HPDE6-E6E7 (cell line): ENCODE results near the gene PIAS1.
A peak's percentile ranks its signal among the peaks of the same experiment; 100 is the strongest.
"Not testable (repeated sequence)": the region's sequence is repeated elsewhere in the genome, so short reads cannot be mapped to it uniquely, and the experiment has no call there.

ENCODE experiments used
- DNase-seq: peaks from one replicate; pipeline ENCODE4 v3.0.0; 2011; ENCODE audit warnings: missing footprints; ENCODE audit errors: extremely low spot score

Gene PIAS1

DNA sequence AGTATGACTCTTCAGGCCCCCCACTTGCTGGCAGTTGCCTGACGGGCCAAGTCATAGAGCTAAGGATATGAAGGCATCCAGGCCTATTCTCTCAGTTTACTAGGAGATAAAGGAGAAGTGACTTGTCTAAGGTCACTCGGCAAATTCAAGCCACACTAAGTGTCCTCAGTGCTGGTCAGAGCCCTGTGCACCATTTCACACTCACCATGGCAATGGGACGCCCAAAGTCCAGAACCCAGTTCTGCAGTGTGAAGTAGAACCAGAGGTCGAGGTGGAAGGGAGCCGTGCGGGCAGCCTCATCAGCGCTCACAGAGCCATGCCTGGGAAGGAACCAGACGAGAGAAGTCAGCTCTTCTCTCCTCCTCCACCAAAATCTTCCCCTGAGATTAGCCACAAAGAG lies 164.2 kb downstream of the PIAS1 start:
- no peak for DNase-seq

DNA sequence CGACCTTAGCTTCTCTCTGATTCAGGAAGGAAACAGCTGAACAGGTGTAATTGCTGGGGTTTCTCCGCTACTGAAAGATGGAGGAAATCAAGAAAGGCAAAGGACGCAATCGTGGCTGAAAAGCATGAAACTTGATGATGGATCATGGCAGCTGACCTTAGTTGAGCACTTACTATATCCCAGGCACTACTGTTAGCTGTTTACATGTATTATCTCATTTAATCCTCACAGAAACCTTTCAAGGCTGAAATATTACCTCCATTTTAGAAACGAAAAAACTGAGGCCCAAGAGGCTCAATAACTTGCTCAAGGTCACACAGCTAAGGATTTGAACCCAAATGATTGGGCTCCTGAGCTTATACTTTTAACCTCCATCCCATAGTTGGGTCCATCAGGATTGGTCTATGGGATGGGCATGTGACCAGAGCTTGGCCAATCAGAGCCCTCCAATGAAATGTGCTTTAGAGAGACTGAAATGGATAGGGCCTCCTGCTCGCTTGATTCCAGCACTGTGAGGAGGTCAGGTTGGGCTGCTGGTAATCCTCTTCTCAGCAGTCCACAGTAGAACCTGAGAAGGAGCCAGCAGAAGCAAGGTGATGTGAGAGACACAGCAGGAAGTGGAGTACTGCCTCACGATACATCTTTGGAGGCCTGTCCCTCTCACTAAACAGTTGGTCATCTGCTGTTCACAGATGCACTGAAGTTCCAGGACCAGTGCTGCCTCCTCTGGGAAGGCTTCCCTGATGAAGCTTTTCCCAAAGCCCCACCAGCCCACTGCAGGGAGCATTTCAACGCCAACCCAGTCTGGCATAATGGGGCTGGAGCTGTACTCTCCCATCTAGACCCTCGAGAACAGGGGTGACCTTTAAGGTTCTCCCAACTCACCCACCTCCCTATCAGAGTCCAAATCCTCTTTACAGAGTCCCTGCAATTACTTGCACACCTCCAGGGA lies 165.0 kb downstream of the PIAS1 start:
- no peak for DNase-seq

DNA sequence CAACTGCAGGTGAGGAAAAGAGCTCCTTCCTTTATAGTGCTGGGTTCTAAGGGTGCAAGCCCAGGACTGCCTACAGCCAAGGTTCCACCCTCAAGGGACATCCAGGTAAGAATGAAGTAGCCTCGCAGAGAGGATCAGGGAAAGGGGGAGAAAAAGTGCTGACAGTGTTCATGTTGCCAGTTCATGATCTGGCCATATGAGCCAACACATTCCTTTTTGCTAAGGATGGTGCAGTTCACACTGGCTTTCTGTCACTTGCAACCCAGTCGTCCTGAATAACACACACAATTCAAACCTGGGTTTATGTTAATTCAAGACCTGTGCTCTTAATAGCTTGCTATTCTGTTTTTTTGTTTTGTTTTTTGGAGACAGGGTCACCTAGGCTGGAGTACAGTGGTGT lies 166.4 kb downstream of the PIAS1 start:
- DNase-seq = no peak

DNA sequence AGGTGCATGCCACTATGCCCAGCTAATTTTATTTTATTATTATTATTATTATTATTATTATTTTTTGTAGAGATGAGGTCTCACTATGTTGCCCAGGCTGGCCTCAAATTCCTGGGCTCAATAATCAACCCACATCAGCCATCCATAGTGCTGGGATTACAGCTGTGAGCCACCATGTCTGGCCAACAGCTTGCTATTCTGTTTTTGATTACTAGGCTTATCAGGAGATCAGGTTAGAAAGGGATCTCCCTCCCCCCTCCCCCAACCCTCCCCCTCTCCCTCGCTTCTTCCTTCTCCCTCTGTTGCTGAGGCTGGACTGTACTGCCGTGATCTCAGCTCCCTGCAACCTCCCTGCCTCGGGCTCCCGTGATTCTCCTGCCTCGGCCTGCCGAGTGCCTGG lies 166.9 kb downstream of the PIAS1 start:
- no peak for DNase-seq

DNA sequence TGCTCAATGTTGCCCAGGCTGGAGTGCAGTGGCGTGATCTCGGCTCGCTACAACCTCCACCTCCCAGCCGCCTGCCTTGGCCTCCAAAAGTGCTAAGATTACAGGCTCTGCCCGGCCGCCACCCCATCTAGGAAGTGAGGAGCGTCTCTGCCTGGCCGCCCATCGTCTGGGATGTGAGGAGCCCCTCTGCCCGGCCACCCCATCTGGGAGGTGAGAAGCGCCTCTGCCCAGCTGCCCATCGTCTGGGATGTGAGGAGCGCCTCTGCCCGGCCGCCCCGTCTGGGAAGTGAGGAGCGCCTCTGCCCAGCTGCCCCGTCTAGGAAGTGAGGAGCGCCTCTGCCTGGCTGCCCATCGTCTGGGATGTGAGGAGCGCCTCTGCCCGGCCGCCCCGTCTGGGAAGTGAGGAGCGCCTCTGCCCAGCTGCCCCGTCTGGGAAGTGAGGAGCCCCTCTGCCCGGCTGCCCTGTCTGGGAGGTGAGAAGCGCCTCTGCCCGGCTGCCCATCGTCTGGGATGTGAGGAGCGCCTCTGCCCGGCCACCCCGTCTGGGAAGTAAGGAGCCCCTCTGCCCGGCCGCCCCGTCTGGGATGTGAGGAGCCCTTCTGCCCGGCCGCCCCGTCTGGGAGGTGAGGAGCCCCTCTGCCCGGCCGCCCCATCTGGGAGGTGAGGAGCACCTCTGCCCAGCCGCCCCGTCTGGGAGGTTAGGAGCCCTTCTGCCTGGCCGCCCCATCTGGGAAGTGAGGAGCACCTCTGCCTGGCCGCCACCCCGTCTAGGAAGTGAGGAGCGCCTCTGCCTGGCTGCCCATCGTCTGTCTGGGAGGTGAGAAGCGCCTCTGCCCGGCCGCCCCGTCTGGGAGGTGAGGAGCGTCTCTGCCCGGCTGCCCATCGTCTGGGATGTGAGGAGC lies 167.7 kb downstream of the PIAS1 start:
- not testable (repeated sequence) for DNase-seq

DNA sequence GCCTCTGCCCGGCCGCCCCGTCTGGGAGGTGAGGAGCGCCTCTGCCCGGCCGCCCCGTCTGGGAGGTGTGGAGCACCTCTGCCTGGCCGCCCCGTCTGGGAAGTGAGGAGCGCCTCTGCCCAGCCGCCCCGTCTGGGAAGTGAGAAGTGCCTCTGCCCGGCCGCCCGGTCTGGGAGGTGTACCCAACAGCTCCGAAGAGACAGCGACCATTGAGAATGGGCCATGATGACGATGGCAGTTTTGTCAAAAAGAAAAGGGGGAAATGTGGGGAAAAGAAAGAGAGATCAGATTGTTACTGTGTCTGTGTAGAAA lies 168.3 kb downstream of the PIAS1 start:
- DNase-seq = not testable (repeated sequence)

DNA sequence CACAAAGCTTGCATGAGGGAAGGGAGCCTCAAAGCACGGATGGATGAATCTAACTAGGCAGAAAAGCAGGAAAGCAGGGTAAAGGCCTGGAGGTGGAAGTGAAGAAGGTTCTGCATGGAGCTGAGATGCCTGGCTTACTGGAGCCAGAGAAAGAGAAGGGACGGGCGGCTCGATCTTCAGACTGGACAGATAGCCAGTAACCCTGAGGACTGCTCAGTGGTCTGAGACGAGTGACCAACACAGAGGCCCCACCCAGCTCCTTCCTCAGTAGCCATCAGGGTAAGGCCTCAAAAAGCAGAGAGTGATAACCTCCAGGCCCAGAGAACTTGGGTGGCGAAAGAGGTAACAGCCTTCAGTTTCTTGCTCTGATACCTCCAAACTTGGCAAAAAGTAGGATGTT lies 169.1 kb downstream of the PIAS1 start:
- DNase-seq = no peak

DNA sequence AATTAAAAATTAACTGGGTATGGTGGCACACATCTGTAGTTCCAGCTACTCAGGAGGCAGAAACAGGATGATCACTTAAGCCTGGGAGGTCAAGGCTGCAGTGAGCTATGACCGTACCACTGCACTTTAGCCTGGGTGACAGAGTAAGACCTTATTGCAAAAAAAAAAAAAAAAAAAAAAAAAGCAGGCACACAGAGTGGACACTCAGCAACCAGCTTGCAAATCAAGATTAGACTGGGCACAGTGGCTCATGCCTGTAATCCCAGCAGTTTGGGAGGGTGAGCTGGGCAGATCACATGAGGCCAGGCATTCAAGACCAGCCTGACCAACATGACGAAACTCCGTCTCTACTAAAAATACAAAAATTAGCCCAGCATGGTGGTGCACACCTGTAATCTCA lies 170.0 kb downstream of the PIAS1 start:
- no peak for DNase-seq

DNA sequence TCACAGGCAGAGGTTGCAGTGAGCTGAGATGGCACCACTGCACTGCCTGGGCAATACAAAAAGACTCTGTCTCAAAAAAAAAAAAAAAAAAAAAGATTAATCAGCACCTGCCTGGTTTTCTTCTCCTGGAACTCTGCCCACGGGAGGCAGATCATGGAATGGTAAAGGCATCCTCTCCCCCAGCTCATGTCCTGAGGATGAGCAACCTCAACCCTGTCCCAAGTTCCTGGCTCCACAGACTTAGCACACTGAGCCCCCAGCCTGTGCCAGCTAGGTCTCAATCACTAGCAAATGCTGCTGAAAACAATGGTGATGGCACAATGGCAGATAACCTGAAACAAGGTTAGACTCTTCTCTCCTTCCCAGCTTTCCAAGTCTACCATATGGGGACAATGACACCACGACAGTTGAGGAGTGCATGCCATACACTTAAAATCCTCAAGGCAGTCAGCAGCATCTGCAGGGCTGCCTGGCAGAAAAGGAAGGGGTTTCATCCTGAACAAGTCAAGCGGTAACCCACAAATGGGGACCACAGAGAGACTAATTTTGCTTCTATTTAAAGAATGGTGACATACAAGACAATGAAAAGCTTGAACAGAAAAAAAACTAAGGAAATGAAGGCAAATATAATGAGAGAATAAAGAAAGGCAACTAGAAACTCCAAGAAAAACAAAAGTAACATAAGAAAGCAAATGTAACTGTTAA lies 170.6 kb downstream of the PIAS1 start:
- DNase-seq = no peak

DNA sequence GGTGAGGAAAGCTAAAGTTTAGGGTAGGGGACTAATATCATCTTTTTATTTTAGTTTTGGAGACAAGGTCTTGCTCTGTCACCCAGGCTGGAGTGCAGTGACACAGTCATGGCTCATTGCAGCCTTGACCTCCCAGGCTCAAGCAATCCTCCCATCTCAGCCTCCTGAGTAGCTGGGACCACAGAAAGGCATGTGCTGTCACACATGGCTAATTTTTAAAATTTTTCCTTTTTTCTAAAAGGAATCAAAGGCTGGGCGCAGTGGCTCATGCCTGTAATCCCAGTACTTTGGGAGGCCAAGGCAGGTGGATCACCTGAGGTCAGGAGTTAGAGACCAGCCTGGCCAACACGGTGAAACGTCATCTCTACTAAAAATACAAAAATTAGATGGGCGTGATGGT lies 171.3 kb downstream of the PIAS1 start:
- DNase-seq = not testable (repeated sequence)

DNA sequence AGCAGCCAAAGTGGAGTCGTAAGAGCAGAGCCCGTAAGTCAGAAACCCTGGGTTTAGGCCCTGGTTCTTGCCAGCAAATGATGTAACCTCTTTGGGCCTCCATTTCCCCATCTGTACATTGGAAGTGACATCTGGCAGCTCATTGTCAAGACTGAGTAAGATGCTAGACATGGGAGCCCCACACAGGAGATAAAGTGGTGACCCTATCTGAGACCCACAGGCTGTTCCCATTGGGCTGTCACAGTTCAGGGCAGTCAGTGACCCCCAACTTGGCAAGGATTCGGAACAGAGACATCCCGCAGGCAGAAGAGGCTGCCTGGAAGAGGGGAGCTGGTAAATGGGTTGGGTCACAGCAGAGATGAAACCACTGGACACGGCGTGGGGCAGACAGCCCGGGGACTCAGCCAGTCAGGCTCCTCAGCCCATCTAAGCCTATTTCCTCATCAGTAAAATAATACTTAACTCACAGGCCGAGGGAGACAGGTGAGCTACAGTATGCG lies 173.6 kb downstream of the PIAS1 start:
- no peak for DNase-seq

DNA sequence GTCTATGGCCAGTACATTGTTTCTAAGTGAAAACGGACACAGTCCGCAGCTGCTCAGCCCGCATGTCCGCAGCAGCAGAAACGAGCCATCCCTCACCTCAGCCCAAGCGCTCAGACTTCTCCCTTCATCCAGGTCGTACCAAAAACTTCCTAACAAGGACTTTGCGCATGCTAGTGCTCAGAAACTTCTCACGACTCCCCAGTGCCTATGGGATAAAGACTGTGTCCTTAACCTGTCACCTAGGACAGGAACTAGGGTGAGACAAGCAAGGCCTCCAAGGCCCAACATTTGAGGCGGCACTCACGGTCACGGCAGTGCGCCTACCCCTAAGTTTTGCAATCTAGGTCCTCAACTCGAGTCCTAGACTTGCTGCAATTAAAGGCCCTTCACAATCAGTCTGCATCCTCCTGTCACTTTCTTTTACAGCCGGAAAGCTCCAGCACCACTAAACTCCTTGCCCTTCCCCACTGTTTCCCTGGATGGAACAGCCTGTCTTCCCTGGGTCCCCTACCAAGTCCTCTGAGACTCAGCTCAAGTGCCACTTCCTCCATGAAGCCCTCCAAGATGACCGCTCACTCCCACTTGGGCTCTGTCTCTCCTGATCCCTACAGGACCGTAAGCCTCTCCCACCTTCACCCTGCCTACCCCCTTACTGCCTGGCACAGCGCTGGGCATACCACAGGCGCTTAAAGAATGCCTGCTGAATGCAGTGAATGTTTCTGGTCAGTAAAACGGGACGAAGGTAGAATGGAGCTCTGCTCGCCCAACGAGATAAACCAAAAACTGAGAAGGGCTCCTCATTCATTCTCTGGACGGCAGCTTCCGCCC lies 174.2 kb downstream of the PIAS1 start:
- no peak for DNase-seq

DNA sequence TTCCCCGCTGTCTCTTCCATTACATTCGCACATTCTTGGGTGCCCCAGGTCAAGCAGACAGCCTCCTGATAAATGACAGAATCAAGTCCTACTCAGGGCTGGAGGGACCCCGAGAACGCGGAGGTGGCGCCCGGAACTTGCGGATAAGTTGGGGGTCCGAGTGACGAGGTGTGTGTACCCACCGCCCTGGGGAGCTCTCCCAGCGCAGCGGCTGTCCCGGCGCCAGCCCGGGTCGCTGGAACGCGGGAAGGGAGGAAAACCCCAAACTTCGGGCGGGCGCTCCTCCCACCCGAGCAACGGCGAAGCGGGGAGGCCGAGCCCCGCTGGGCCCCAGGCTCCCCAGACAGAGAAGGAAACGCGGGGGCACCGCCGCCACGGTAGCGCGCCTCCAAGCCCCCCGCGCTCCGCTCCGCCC lies 174.9 kb downstream of the PIAS1 start:
- no peak for DNase-seq

DNA sequence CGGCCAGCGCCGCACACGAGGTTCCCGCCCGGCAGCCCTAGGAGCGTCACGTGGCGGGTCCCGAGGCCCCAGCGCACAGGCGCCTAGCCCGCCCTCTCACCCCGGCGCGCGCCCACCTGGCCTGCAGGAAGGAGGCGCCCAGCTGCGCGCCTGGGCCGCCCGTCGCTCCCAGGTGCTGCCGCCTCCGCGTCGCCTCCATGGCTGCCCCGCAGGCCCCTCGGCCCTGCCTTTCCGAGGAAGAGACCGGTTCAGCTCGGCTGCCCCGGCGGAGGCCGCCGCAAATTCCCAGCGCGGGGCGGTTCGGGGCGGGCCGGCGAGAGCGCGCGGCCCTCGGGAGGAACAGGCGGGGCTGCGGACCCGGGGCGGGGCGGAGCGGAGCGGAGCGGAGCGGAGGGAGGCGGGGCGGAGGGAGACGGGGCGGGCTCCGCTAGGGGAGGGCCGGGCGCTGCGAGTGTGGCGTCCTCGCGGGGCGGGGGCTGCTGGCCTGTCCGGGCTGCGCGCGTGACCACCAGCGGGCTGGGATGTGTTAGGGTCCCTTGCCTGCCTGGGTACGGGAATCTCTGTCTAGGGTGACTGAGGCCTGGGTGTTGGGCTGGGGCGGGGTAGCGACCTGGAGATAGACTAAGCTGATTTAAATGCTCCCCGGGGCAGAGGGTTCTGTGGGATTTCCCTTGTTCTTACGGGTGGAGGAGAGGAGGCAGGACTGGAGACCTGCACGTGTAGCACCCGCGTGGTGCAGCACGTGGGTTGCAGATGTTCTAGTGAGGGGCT lies 175.5 kb downstream of the PIAS1 start, which contains the start of gene CLN6:
Gene CLN6, minus strand, starts transcription at position 343 of the 771 bp plus-strand sequence. Its CDS starts 144 bp downstream, at position 199.
- DNase-seq = peak; percentile 78

DNA sequence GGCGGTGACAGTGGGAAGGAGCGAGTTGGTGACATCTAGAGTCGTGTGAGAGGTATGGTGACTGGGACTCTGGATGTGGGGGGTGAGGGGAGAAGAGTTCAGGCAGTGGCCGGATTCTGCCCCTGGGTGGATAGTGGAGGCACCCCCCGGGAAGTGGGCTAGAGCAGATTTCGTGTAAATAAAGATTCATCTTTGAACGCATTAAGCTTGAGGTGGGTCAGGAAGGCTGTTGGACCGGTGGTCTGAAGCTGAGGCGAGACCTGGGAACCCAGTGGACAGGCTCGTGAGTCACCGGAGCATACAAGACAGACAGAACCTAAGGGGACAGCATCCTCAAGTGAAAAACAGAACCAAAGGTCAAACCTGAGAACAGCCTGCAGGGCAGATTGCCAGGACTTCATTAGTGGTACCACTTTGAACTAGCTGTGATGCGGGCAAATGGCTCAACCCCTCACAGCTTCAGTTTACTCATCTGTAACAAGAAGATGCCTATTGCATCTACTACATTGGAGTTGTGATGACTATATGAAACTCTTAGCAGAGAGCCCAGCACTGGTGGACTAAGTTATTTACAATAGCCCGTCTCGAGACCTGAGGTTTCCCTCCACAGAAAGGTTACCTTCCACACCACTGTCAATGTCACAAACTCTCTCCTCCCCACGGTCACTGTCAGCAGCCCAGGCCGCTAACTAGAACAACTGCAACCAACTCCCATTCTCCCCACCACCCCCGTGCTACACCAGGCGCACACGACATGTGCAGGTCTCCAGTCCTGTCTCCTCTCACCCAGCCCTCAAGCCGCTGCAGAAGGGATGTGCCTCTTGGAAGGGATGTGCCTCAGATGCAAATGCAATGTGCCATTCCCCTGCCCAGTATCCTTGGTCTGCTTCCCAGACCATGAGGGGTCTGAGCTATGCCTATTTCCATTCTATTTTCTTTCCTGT lies 176.3 kb downstream of the PIAS1 start:
- no peak for DNase-seq

DNA sequence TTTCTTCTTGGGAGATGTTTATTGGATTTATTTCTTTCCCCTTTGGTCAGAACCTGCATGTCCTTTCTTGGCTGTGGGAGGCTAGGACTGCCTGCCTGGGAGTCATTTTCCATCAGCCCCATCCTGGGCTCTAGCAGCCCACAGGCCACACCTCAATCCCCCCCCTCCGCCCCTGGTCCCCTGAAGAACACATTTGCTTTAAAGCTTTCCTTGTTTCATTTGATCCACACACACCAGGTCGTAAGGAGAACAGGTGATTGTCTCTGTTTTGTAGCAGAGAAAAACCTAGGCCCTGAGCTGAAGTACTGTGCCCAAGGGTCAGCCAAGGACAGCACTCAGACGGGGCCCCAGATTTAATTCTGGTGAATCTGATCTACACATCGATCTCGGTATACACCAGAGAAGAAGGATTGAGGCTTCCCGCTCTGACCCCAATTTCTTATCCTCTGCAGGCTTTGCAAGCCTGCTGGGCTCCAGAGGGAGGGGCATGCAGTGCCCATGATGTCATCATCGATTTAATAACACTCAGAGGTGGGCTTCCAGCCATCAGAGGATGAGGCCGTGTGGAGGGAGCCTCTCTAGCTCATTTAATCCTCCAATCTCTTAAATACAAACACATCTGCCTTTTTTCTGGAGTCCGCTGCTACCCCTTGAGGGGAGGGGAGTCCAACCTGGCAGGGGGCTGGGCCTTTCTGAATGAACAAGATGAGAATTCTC lies 177.1 kb downstream of the PIAS1 start:
- no peak for DNase-seq

DNA sequence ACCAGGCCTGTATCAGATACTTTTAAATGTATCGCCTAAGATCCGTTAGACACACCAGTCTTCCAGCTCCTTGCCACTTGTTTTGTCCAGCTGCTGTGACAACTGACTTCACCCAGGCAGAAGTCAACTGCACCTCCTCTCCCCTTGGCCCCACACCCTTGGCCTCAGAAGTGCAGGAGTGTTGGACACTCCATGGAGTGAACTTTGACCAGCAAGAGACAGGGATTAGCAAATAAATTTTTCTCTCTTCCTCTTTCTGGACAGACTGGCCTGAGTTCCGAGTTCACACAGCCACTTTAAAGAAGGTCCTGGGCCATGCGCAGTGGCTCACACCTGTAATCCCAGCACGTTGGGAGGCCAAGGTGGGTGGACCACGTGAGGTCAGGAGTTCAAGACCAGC lies 178.3 kb downstream of the PIAS1 start:
- DNase-seq = no peak

DNA sequence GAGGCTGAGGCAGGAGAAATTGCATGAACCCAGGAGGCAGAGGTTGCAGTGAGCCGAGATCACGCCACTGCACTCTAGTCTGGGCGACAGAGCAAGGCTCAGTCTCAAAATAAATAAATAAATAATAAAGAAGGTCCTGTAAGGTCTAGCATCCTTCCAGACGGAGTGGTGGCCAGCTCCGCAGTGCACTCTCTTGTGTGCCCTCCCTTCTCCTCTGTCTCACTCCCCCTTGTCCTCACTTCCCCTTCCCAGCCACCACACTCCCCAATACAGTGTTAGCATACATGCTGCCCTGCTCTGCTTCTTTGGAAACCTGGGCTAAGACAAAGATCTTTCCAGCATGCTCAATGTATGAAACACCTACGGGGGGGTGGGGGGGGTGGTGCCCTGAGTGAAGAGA lies 178.8 kb downstream of the PIAS1 start:
- no peak for DNase-seq
